GM19025 (cell line): ENCODE data around the gene KIF11.

ENCODE experiments used
- ATAC-seq: cut with Tn5 transposase; IDR thresholded peaks from one replicate; pipeline ENCODE4 v1.9.1; 2021; ENCODE audit warnings: mild to moderate bottlenecking, low read depth, moderate library complexity; ENCODE audit not compliant: unreplicated experiment

Gene KIF11

DNA sequence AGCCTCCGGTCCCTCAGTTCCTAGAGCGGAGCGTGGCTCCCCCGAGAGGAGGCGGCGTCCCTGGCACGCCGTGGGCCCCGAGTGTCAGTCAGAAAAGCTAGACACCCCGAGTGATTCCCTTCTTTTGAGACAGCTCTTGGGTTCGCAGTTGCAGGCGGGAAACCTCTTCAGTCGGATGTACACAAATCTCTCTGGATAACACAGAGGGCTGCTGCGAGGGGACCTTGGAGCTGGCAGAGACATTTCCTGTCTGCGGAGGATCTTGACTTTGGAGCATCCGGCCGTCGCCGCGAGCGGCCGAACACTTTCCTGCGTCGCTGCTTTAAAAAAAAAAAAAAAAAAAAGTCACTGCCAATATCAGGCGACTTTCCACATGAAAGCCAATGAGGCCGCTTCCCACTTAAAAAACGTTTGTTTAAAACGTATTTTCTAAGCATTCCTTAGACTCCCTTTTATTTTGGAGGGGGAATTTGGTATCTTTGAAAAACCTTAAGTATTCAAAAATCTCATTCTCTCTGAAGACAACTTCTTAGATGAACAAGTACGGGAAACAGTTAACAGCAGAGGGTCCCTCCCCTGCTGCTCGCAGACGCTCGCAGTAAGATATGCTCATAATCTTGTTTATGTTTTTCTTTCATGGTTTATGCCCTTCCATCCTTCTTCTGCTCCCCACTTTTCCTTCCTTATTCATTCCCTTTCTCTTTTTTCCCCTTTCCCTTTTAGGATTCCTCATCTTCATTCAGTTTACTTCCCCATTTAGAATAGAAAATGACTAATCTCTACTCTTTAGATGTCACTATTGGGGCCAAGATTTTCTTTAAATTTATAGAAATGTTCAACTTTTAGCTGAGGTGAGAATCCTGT, 106.8 kb downstream of the KIF11 start:
- no peak for ATAC-seq

GRCh38 chr10:92702301-92702916, 109.5 kb downstream of the KIF11 start:
- ATAC-seq, result no peak
